Measurements from ENCODE around the gene PRXL2C. TPM values are rescaled to one million over a fixed set of nuclear protein-coding genes. Genes with fewer than 3 reads are reported as not detected.

The PRXL2C gene
- total RNA-seq, 1 experiment from 2014 or later, result 8.5 TPM

DNA sequence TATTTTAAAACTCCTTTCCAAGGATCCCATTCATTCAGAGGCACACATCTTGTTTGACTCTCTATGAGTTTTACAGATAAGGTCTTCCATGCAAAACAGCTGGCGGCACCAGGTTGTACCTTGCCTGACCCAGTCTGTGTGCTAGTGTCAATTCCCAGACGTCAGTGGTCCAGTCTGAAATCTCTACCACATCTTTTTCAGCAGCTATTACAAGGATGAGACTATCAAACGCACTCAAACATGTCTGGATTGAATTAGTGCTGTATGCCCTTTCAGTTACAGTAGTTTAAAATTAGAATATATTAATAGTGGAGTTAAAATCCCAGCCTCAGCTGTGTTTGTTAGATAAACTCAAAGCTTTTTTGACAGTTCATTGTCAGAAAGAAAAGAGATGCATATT, 47.1 kb downstream of the PRXL2C start:
- H3K36me3 ChIP-seq (ENCODE audit: low read depth), result no peaks in the 10 kb centered on the region
- H3F3A ChIP-seq (ENCODE audit: insufficient read depth, low read depth), result peaks cover 5% of the 10 kb centered on the region; the same call in 1 of the 2 replicates
- H3K27me3 ChIP-seq (ENCODE audit: insufficient read depth, low read depth), result no peaks in the 10 kb centered on the region
- TF ChIP-seq, protein P1, sequence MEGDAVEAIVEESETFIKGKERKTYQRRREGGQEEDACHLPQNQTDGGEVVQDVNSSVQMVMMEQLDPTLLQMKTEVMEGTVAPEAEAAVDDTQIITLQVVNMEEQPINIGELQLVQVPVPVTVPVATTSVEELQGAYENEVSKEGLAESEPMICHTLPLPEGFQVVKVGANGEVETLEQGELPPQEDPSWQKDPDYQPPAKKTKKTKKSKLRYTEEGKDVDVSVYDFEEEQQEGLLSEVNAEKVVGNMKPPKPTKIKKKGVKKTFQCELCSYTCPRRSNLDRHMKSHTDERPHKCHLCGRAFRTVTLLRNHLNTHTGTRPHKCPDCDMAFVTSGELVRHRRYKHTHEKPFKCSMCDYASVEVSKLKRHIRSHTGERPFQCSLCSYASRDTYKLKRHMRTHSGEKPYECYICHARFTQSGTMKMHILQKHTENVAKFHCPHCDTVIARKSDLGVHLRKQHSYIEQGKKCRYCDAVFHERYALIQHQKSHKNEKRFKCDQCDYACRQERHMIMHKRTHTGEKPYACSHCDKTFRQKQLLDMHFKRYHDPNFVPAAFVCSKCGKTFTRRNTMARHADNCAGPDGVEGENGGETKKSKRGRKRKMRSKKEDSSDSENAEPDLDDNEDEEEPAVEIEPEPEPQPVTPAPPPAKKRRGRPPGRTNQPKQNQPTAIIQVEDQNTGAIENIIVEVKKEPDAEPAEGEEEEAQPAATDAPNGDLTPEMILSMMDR (conservative IDR thresholded peaks at IDR 0.05), result no peak
- TF ChIP-seq EZH2 (IDR thresholded peaks at IDR 0.05; ENCODE audit: low read depth), result no peak
- no peaks in the 10 kb centered on the region for H3K9me2 ChIP-seq (ENCODE audit: insufficient read depth)
- H3K4me2 ChIP-seq, result no peak overlapping the region
- ChIA-PET POLR2A (ENCODE audit: unreplicated experiment) (no interaction called here), CTCF (no interaction called here)
- H2AFZ ChIP-seq, result no peak overlapping the region
- no peaks in the 10 kb centered on the region for H3K9me3 ChIP-seq (ENCODE audit: insufficient read depth, low read depth)
- H3K79me2 ChIP-seq (ENCODE audit: low read depth), result peaks cover 63% of the 10 kb centered on the region
- intact Hi-C loops (cut with micrococcal nuclease; ENCODE audit: unreplicated experiment), result no loop called here
- H3K27ac ChIP-seq, result no peak overlapping the region
- BruUV-seq (replicated peaks), result no TSS peak
- DNase-seq, result no peak
- no peaks in the 10 kb centered on the region for H4K20me1 ChIP-seq (ENCODE audit: insufficient read depth)
- peaks cover 13% of the 10 kb centered on the region for H3K4me1 ChIP-seq (replicated peaks; ENCODE audit: insufficient read depth)
- H3K4me3 ChIP-seq, result no peak overlapping the region

GRCh38 chr9:96605328-96605727, 49.8 kb downstream of the PRXL2C start:
- peaks cover 41% of the 10 kb centered on the region for H3K79me2 ChIP-seq (ENCODE audit: low read depth)
- H3K27ac ChIP-seq, result no peak overlapping the region
- no peaks in the 10 kb centered on the region for H3K9me2 ChIP-seq (ENCODE audit: insufficient read depth)
- H3K27me3 ChIP-seq (ENCODE audit: insufficient read depth, low read depth), result no peaks in the 10 kb centered on the region
- no peaks in the 10 kb centered on the region for H3K36me3 ChIP-seq (ENCODE audit: low read depth)
- BruUV-seq (replicated peaks), result no TSS peak
- TF ChIP-seq EZH2 (IDR thresholded peaks at IDR 0.05; ENCODE audit: low read depth), result no peak
- TF ChIP-seq, protein P1 (conservative IDR thresholded peaks at IDR 0.05), result no peak
- DNase-seq, result no peak
- H3K9me3 ChIP-seq (ENCODE audit: insufficient read depth, low read depth), result no peaks in the 10 kb centered on the region
- no peaks in the 10 kb centered on the region for H3F3A ChIP-seq (ENCODE audit: insufficient read depth, low read depth)
- H2AFZ ChIP-seq, result no peak overlapping the region
- no peak overlapping the region for H3K4me2 ChIP-seq
- ChIA-PET CTCF (no interaction called here), POLR2A (ENCODE audit: unreplicated experiment) (no interaction called here)
- intact Hi-C loops (cut with micrococcal nuclease; ENCODE audit: unreplicated experiment), result no loop called here
- H4K20me1 ChIP-seq (ENCODE audit: insufficient read depth), result no peaks in the 10 kb centered on the region
- H3K4me1 ChIP-seq (replicated peaks; ENCODE audit: insufficient read depth), result no peaks in the 10 kb centered on the region
- H3K4me3 ChIP-seq, result no peak overlapping the region

DNA sequence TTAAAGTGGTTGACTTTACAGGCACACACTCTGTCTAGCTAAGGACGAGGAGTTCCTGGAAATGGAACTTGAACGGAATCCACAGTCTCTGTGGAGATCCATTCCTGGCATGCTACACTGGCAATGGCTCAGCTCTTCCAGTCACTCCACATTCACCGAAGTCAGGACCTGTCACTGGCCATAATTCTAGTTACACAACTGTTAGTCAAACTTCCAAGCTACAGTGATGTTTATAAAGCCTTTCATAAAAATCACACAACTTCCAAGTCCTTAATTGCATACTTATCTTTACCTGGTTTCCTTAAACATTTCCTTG, 51.2 kb downstream of the PRXL2C start:
- no peaks in the 10 kb centered on the region for H3K9me2 ChIP-seq (ENCODE audit: insufficient read depth)
- H2AFZ ChIP-seq, result no peak overlapping the region
- H3F3A ChIP-seq (ENCODE audit: insufficient read depth, low read depth), result no peaks in the 10 kb centered on the region
- no TSS peak for BruUV-seq (replicated peaks)
- no peaks in the 10 kb centered on the region for H3K36me3 ChIP-seq (ENCODE audit: low read depth)
- TF ChIP-seq, protein P1 (conservative IDR thresholded peaks at IDR 0.05), result no peak
- no peak for TF ChIP-seq EZH2 (IDR thresholded peaks at IDR 0.05; ENCODE audit: low read depth)
- H3K4me1 ChIP-seq (replicated peaks; ENCODE audit: insufficient read depth), result no peaks in the 10 kb centered on the region
- no peak overlapping the region for H3K27ac ChIP-seq
- no peak overlapping the region for H3K4me3 ChIP-seq
- intact Hi-C loops (cut with micrococcal nuclease; ENCODE audit: unreplicated experiment), result no loop called here
- H3K4me2 ChIP-seq, result no peak overlapping the region
- DNase-seq, result no peak
- ChIA-PET CTCF (no interaction called here), POLR2A (ENCODE audit: unreplicated experiment) (no interaction called here)
- H3K9me3 ChIP-seq (ENCODE audit: insufficient read depth, low read depth), result no peaks in the 10 kb centered on the region
- no peaks in the 10 kb centered on the region for H3K27me3 ChIP-seq (ENCODE audit: insufficient read depth, low read depth)
- H4K20me1 ChIP-seq (ENCODE audit: insufficient read depth), result no peaks in the 10 kb centered on the region
- H3K79me2 ChIP-seq (ENCODE audit: low read depth), result peaks cover 36% of the 10 kb centered on the region
